Small intestine (tissue), 7 donors: ENCODE results near the gene LSM4. TPM values are rescaled to one million over a fixed set of nuclear protein-coding genes. Genes with fewer than 3 reads are reported as not detected.

Experiments
- DNase-seq, 2 donors: peaks; one replicate each; pipeline versions ENCODE4 v3.0.0 to v3.0.0-alpha.2; 2013
- FAIRE-seq: peaks from 2 replicates; lab custom pipeline; 2012; peaks lifted over from hg19 to GRCh38; lab: Jason Lieb, UNC
- H3K27ac ChIP-seq, 3 donors: one replicate each; pipeline ENCODE4 v1.5.1; 2013; ENCODE audit warnings: low read length in 2 of 3, mild to moderate bottlenecking in 2 of 3, control low read depth in 1 of 3, inconsistent platforms in 1 of 3, low read depth in 1 of 3, moderate library complexity in 1 of 3
- H3K27me3 ChIP-seq, 3 donors: one replicate each; pipeline ENCODE4 v1.6.1; 2013; ENCODE audit warnings: low read length in 3 of 3, inconsistent platforms in 1 of 3; ENCODE audit not compliant: control insufficient read depth in 3 of 3, insufficient read depth in 3 of 3
- H3K36me3 ChIP-seq, 3 donors: one replicate each; pipeline ENCODE4 v1.6.1; 2013; ENCODE audit warnings: low read length in 3 of 3, inconsistent platforms in 1 of 3, low read depth in 1 of 3, mild to moderate bottlenecking in 1 of 3, moderate library complexity in 1 of 3; ENCODE audit not compliant: control insufficient read depth in 3 of 3, insufficient read depth in 2 of 3
- H3K4me1 ChIP-seq, 3 donors: one replicate each; pipeline ENCODE4 v1.6.1; 2013; ENCODE audit warnings: low read length in 2 of 3, inconsistent platforms in 1 of 3, low read depth in 1 of 3, mild to moderate bottlenecking in 1 of 3, moderate library complexity in 1 of 3; ENCODE audit not compliant: control insufficient read depth in 3 of 3, insufficient read depth in 2 of 3
- H3K4me3 ChIP-seq, 3 donors: one replicate each; pipeline ENCODE4 v1.5.1; 2013; ENCODE audit warnings: low read length in 3 of 3, control low read depth in 1 of 3, inconsistent platforms in 1 of 3, low read depth in 1 of 3, mild to moderate bottlenecking in 1 of 3, moderate library complexity in 1 of 3
- H3K9me3 ChIP-seq, 2 donors: one replicate each; pipeline ENCODE4 v1.6.1; 2013; ENCODE audit warnings: low read depth in 1 of 2, low read length in 1 of 2; ENCODE audit not compliant: control insufficient read depth in 2 of 2, insufficient read depth in 1 of 2
- WGBS, 3 donors: extraction: QIAGEN DNeasy Blood & Tissue Kit; methylation state at CpG; one replicate each; pipeline ENCODE4 v1.1.7; 2013; 5-methylcytosine and 5-hydroxymethylcytosine counted together
- polyA plus RNA-seq, 4 donors: library from polyadenylated mRNA; stranded (reverse) in 3 of 4; unstranded in 1 of 4; fragments of 200-250 nt in 3 of 4; fragments of 120-200 nt in 1 of 4; gene quantifications; one replicate each; pipeline versions ENCODE4 v1.2.1 to v1.2.3, GENCODE V29; 2013
- donor health status: healthy with polysubstance abuse.
- donor health status: control.
- donor health status: control.
- donor health status: Bipolar disorder and iron deficiency.
- donor health status: healthy.

LSM4 gene
- polyA plus RNA-seq, 4 donors: 102 to 269 (median 186) TPM

GRCh38 chr19:18339723-18340122, 16.8 kb upstream of the LSM4 start:
- WGBS, 3 donors: 29 to 44% (median 38%) methylated on average over 6 of the region's 6 CpGs
- Histone ChIP-seq H3K9me3 (no peaks in the 10 kb centered on the region), H3K36me3 (peaks cover 2 to 33% (median 4%) of the 10 kb centered on the region in 3 donors), H3K4me1 (peaks cover 0 to 42% (median 0%) of the 10 kb centered on the region in 3 donors), H3K27me3 (no peaks in the 10 kb centered on the region), H3K4me3 (peak overlapping the region in 2 of 3 donors; percentile 91 to 99), H3K27ac (peak overlapping the region in 2 of 3 donors; percentile 81 to 86)
- FAIRE-seq: no peak
- DNase-seq: peak in 1 of 2 donors; percentile 55

GRCh38 chr19:18338541-18338940, 15.7 kb upstream of the LSM4 start:
- no peaks in the 10 kb centered on the region for H3K9me3 ChIP-seq
- H3K27ac ChIP-seq: peak overlapping the region in 1 of 3 donors; percentile 86
- H3K4me1 ChIP-seq: peaks cover 0 to 47% (median 0%) of the 10 kb centered on the region in 3 donors
- no peaks in the 10 kb centered on the region for H3K27me3 ChIP-seq
- H3K36me3 ChIP-seq: peaks cover 0 to 22% (median 2%) of the 10 kb centered on the region in 3 donors
- no peak overlapping the region for H3K4me3 ChIP-seq
- DNase-seq (peak; percentile 43 to 72), FAIRE-seq (no peak)
- 18 to 54% (median 31%) methylated on average over 9 of the region's 9 CpGs for WGBS, 3 donors

GRCh38 chr19:18336121-18336520, 13.2 kb upstream of the LSM4 start:
- Histone ChIP-seq H3K27ac (no peak overlapping the region), H3K4me3 (no peak overlapping the region), H3K27me3 (no peaks in the 10 kb centered on the region), H3K36me3 (no peaks in the 10 kb centered on the region), H3K9me3 (no peaks in the 10 kb centered on the region), H3K4me1 (peaks cover 0 to 45% (median 0%) of the 10 kb centered on the region in 3 donors)
- 52 to 57% (median 55%) methylated on average over 6 to 7 of the region's 7 CpGs for WGBS, 3 donors
- FAIRE-seq (no peak), DNase-seq (no peak)

GRCh38 chr19:18333680-18334079, 10.8 kb upstream of the LSM4 start:
- H3K4me3 ChIP-seq: no peak overlapping the region
- H3K27ac ChIP-seq: no peak overlapping the region
- peak in 1 of 2 donors; percentile 39 for DNase-seq
- no peaks in the 10 kb centered on the region for H3K9me3 ChIP-seq
- no peak for FAIRE-seq
- no peaks in the 10 kb centered on the region for H3K36me3 ChIP-seq
- H3K27me3 ChIP-seq: no peaks in the 10 kb centered on the region
- WGBS, 3 donors: 73 to 79% (median 74%) methylated on average over 6 of the region's 6 CpGs
- peaks cover 0 to 42% (median 2%) of the 10 kb centered on the region in 3 donors for H3K4me1 ChIP-seq

- Histone ChIP-seq H3K27ac (no peak overlapping the region), H3K4me3 (no peak overlapping the region), H3K27me3 (no peaks in the 10 kb centered on the region), H3K9me3 (no peaks in the 10 kb centered on the region), H3K36me3 (no peaks in the 10 kb centered on the region), H3K4me1 (peaks cover 0 to 39% (median 4%) of the 10 kb centered on the region in 3 donors)
- 77 to 89% (median 82%) methylated on average over 15 of the region's 15 CpGs for WGBS, 3 donors
- DNase-seq: no peak
- no peak for FAIRE-seq
Observed at GRCh38 chr19:18332917-18333530, 10.1 kb upstream of the LSM4 start.

GRCh38 chr19:18330868-18331267, 8.0 kb upstream of the LSM4 start:
- DNase-seq (no peak), FAIRE-seq (no peak)
- Histone ChIP-seq H3K27ac (no peak overlapping the region), H3K4me3 (no peak overlapping the region), H3K9me3 (no peaks in the 10 kb centered on the region), H3K27me3 (no peaks in the 10 kb centered on the region), H3K4me1 (peaks cover 0 to 32% (median 4%) of the 10 kb centered on the region in 3 donors), H3K36me3 (no peaks in the 10 kb centered on the region)
- 84 to 91% (median 86%) methylated on average over 9 of the region's 9 CpGs for WGBS, 3 donors

- FAIRE-seq: no peak
- WGBS, 3 donors: 23 to 50% (median 24%) methylated on average over 6 of the region's 6 CpGs
Observed at GRCh38 chr19:18329035-18329376, 6.1 kb upstream of the LSM4 start.

GRCh38 chr19:18328340-18329034, 5.6 kb upstream of the LSM4 start:
- peak overlapping the region; percentile 38 to 90 (median 79) for H3K27ac ChIP-seq
- H3K27me3 ChIP-seq: no peaks in the 10 kb centered on the region
- FAIRE-seq (no peak), DNase-seq (peak; percentile 93 to 97)
- peak overlapping the region in 1 of 3 donors; percentile 26 for H3K4me3 ChIP-seq
- peaks cover 0 to 32% (median 4%) of the 10 kb centered on the region in 3 donors for H3K4me1 ChIP-seq
- no peaks in the 10 kb centered on the region for H3K36me3 ChIP-seq
- WGBS, 3 donors: 0 to 2% (median 0%) methylated on average over 9 of the region's 9 CpGs
- no peaks in the 10 kb centered on the region for H3K9me3 ChIP-seq

More at GRCh38 chr19:18329035-18329376, 6.1 kb upstream of the LSM4 start:
- peaks cover 0 to 32% (median 4%) of the 10 kb centered on the region in 3 donors for H3K4me1 ChIP-seq
- no peaks in the 10 kb centered on the region for H3K36me3 ChIP-seq
- no peak for DNase-seq
- H3K4me3 ChIP-seq: peak overlapping the region in 1 of 3 donors; percentile 26
- H3K27me3 ChIP-seq: no peaks in the 10 kb centered on the region
- no peaks in the 10 kb centered on the region for H3K9me3 ChIP-seq
- peak overlapping the region; percentile 38 to 90 (median 79) for H3K27ac ChIP-seq
